ENCODE results near the gene NODAL.

GRCh38 chr10:70435241-70436085 lies 6.0 kb downstream of the NODAL start:
- no peak for TF ChIP-seq CTCF (conservative IDR thresholded peaks at IDR 0.05; ENCODE audit: low read depth, low read length)
- TF ChIP-seq EZH2 (IDR thresholded peaks at IDR 0.05; ENCODE audit: borderline replicate concordance, low read depth, low read length, poor library complexity, severe bottlenecking): no peak

All from A673 (cell line).